HUES64 (cell line): Measurements from ENCODE around the gene ALKAL2.

ENCODE experiments used
- H3K27ac ChIP-seq: 2 replicates; pipeline ENCODE4 v1.7.0; 2013; ENCODE audit warnings: low read depth, low read length, inconsistent platforms
- H3K27me3 ChIP-seq: 2 replicates; pipeline ENCODE4 v1.6.1; 2013; ENCODE audit warnings: mild to moderate bottlenecking, low read length; ENCODE audit not compliant: insufficient read depth
- H3K36me3 ChIP-seq: 2 replicates; pipeline ENCODE4 v1.6.1; 2013; ENCODE audit warnings: mild to moderate bottlenecking, low read length; ENCODE audit not compliant: insufficient read depth
- H3K4me1 ChIP-seq: 2 replicates; pipeline ENCODE4 v1.6.1; 2013; ENCODE audit warnings: mild to moderate bottlenecking, low read length, moderate library complexity; ENCODE audit not compliant: insufficient read depth
- H3K4me3 ChIP-seq: 2 replicates; pipeline ENCODE4 v1.5.1; 2013; ENCODE audit warnings: mild to moderate bottlenecking, low read length, moderate library complexity
- H3K9ac ChIP-seq: 2 replicates; pipeline ENCODE4 v1.6.1; 2013; ENCODE audit warnings: mild to moderate bottlenecking, low read depth, low read length
- H3K9me3 ChIP-seq: 2 replicates; pipeline ENCODE4 v1.6.1; 2013; ENCODE audit warnings: low read depth, low read length; ENCODE audit not compliant: insufficient read depth
- WGBS: fragments of 150-250, 120-280 bp; methylation state at CpG from one replicate; pipeline ENCODE4 v1.1.7; 2013; ENCODE audit warnings: missing lambda C conversion rate; 5-methylcytosine and 5-hydroxymethylcytosine counted together

ALKAL2 gene

GRCh38 chr2:237878-238277 is 50.0 kb downstream of the ALKAL2 start:
- Histone ChIP-seq H3K36me3 (peaks cover 6% of the 10 kb centered on the region), H3K4me1 (peaks cover 18% of the 10 kb centered on the region), H3K9ac (no peak overlapping the region), H3K27me3 (no peaks in the 10 kb centered on the region), H3K9me3 (no peaks in the 10 kb centered on the region), H3K4me3 (no peak overlapping the region), H3K27ac (no peak overlapping the region)
- WGBS: 89% methylated on average over 6 of the region's 6 CpGs

DNA sequence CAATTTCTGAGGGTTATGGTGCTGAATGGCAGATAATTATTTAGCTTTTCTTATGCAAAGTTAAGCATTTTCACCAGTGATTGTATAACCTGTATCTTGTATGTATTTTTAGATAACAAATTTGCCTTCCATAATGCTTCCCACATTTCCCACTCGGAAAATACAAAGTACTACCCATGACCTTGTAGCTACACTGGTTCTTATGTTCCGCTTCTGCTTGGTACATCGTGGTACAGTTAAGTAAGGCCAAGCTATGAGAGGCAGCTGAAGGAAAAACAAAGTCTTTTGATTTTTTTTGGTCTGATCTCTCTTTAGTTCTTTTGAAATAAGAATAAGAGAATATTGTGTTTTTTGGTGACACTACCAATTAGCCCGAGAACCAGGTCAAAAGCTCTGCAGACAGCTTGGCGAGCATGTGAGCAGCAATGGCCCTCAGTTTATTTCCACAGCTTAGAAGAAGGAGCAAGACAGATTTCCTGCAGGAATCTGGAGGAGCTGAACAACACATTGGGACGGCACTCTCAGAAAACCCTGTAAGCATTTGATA is 50.8 kb downstream of the ALKAL2 start:
- Histone ChIP-seq H3K36me3 (no peaks in the 10 kb centered on the region), H3K9ac (no peak overlapping the region), H3K27ac (no peak overlapping the region), H3K27me3 (no peaks in the 10 kb centered on the region), H3K4me1 (peaks cover 22% of the 10 kb centered on the region), H3K9me3 (no peaks in the 10 kb centered on the region), H3K4me3 (no peak overlapping the region)
- WGBS: 93% methylated on average over 6 of the region's 6 CpGs

- Histone ChIP-seq H3K9me3 (no peaks in the 10 kb centered on the region), H3K36me3 (peaks cover 9% of the 10 kb centered on the region; the same call in 1 of the 2 replicates), H3K4me1 (peaks cover 22% of the 10 kb centered on the region), H3K27ac (no peak overlapping the region), H3K9ac (no peak overlapping the region), H3K27me3 (no peaks in the 10 kb centered on the region), H3K4me3 (no peak overlapping the region)
- WGBS: 94% methylated on average over 4 of the region's 4 CpGs
These were observed 53.5 kb downstream of the ALKAL2 start for GRCh38 chr2:234421-234820.

DNA sequence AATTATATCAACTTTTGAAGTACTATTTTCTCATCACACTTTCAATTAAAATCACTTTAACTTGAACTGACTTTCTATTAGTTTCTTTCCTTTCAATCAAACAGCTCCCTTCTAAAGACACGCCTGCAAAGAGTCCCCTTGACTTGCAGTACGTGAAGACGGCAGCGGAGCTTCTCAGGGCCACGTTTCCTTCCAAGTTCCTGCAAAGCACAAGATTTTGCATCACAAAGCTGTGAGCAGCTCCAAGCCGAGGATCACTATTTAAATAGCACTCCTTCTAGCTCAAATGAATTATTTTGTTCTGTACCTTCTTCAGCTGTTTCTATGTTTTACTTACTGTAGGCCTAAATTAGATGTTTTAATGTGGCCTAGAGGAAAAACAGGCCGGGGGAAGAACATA is 54.9 kb downstream of the ALKAL2 start:
- Histone ChIP-seq H3K9me3 (no peaks in the 10 kb centered on the region), H3K36me3 (peaks cover 9% of the 10 kb centered on the region; the same call in 1 of the 2 replicates), H3K4me1 (peaks cover 17% of the 10 kb centered on the region), H3K4me3 (no peak overlapping the region), H3K9ac (no peak overlapping the region), H3K27ac (no peak overlapping the region), H3K27me3 (no peaks in the 10 kb centered on the region)
- 22% methylated on average over 7 of the region's 7 CpGs for WGBS

DNA sequence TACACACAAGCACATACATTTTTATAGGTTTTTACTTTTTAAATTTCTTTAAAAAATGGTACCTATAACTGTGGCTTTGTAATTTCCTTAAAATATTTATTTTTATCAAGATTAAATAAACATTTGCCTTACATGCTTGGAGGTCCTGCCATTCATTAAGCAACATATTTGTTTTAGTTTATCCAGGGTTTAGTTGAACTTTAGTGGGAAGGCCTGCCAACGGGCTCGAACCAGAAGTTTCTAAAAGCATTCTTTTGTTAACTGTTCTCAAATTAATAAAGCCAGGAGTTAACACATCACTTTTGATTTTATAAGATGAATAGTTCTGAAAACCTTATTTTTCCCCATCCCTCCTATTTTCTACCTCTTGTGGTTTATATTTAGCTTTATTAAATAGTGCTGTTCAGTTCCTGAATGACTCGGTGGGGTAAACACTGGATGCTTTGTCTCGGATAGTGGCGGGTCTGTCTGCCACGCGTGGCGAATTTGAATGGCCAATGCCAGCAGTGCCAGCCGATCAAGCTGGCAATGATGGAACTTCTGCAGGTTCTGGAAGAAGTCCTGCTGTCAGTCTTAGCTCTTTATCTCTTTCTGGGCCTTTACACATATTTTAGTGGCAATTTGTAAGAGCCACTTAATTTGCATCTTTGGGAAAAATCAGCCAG is 56.2 kb downstream of the ALKAL2 start:
- Histone ChIP-seq H3K36me3 (peaks cover 17% of the 10 kb centered on the region; the same call in 1 of the 2 replicates), H3K9me3 (no peaks in the 10 kb centered on the region), H3K27me3 (no peaks in the 10 kb centered on the region), H3K27ac (no peak overlapping the region), H3K4me1 (peaks cover 14% of the 10 kb centered on the region), H3K4me3 (no peak overlapping the region), H3K9ac (no peak overlapping the region)
- 96% methylated on average over 7 of the region's 9 CpGs for WGBS
